ENCODE results near the gene NTRK1. TPM values are rescaled to one million over a fixed set of nuclear protein-coding genes. Genes with fewer than 3 reads are reported as not detected.

The NTRK1 gene
- total and polyA plus RNA-seq, 3 donors from 2014 or later, result 4.7 to 38.8 (median 14.6) TPM

DNA sequence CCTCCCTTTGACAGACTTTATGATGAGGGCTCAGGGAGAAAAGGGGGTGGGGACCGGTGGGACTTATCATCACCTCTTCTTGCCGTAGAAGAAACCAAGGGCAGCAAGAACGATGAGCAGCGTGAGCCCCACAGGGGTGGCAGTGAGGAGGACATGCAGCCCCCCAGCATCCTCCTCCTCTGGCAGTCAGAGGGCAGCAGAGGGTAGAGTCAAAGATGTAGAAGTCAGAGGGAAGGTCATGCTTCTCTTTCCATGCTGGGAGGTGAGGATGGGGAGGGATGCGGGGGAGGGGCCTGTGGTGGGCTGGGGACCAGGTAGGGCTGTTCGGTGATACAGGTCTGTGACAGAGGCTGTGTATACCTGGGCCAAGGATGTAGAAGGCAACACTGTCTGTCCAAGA is 16.6 kb upstream of the NTRK1 start:
- Histone ChIP-seq H3K36me3 (ENCODE audit: low read depth, missing control alignments) (no peaks in the 10 kb centered on the region), H3K27me3 (no peaks in the 10 kb centered on the region), H3K27ac (no peak overlapping the region), H3K9me3 (no peaks in the 10 kb centered on the region), H3K4me3 (no peak overlapping the region), H3K4me1 (peaks cover 4% of the 10 kb centered on the region)
- intact Hi-C loops (cut with DNase I; ENCODE audit: low total_unique reads), result no loop called here
- 68 to 70% methylated on average over 6 of the region's 6 CpGs for WGBS, 2 donors
- TF ChIP-seq, protein P1, sequence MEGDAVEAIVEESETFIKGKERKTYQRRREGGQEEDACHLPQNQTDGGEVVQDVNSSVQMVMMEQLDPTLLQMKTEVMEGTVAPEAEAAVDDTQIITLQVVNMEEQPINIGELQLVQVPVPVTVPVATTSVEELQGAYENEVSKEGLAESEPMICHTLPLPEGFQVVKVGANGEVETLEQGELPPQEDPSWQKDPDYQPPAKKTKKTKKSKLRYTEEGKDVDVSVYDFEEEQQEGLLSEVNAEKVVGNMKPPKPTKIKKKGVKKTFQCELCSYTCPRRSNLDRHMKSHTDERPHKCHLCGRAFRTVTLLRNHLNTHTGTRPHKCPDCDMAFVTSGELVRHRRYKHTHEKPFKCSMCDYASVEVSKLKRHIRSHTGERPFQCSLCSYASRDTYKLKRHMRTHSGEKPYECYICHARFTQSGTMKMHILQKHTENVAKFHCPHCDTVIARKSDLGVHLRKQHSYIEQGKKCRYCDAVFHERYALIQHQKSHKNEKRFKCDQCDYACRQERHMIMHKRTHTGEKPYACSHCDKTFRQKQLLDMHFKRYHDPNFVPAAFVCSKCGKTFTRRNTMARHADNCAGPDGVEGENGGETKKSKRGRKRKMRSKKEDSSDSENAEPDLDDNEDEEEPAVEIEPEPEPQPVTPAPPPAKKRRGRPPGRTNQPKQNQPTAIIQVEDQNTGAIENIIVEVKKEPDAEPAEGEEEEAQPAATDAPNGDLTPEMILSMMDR (IDR thresholded peaks at IDR 0.05), result no peak
- no peak for TF ChIP-seq POLR2A (IDR thresholded peaks at IDR 0.05)
- DNase-seq, result no peak

DNA sequence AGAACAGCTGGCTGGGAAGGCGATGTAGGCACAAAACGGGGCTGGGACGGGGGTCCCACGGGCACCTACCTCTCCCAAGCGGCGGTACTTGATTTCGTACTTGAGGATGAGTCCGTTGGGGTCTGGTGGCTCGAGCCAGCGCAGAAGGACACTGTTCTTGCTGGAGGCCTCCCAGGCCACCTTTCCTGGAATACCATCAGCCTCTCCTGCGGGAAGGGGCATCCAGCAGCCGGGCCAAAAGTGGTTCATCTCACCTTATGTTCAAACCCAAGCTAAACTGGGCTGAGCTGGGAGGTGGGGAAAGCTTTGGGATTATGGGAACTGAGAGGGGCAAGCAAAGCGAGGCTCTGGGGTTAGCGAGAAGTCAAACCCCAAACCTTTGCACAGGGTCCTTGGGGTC is 16.0 kb upstream of the NTRK1 start:
- no peaks in the 10 kb centered on the region for H3K27me3 ChIP-seq
- intact Hi-C loops (cut with DNase I; ENCODE audit: low total_unique reads), result no loop called here
- H3K4me3 ChIP-seq, result no peak overlapping the region
- WGBS, 2 donors, result 25 to 59% methylated on average over 11 to 14 of the region's 14 CpGs
- DNase-seq, result no peak
- no peak overlapping the region for H3K27ac ChIP-seq
- peaks cover 6% of the 10 kb centered on the region for H3K4me1 ChIP-seq
- TF ChIP-seq, protein P1 (IDR thresholded peaks at IDR 0.05), result no peak
- no peak for TF ChIP-seq POLR2A (IDR thresholded peaks at IDR 0.05)
- no peaks in the 10 kb centered on the region for H3K36me3 ChIP-seq (ENCODE audit: low read depth, missing control alignments)
- H3K9me3 ChIP-seq, result no peaks in the 10 kb centered on the region

DNA sequence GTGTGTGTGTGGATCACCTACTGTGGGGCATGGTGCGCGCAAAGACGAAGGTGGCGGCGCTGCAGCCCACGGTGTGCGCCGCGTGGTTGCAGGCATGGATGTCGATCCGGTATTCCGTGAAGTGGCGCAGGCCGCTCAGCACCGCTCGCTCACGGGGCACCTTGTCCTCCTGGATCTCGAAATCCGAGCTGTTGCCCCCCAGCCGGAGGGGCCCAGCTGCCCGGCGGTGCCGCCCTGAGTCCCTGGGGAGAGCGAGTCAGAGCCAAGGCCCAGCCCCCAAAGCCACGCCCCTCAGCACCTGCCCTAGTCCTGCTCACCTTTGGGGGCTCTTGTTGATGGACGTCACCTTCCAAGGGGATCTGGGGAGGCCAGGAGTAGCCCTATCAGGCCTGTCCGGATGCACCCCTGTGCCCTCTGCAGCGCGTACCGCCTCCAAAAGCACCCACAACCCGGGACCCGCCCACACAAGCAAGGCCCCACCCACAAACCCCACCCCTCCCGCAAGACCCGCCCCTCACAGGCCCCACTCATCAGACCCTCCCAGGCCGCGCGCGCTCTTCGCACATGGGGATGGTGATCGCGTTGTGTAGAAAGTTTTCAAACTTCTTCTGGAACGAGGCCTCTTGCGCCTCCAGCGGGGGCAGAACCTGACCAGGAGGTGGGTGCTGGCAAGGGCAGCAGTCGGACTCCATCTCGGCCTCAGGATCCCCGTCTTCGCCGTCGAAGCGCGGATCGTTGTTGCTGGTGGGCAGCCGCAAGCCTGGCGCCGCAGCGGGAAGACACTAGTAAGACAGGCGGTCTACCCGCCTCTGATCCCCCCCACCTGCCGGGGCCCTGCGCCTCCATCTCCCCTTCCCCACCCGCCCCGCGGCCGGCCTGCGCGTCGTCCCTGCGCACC is 15.4 kb upstream of the NTRK1 start:
- Histone ChIP-seq H3K4me3 (no peak overlapping the region), H3K4me1 (peaks cover 6% of the 10 kb centered on the region), H3K36me3 (ENCODE audit: low read depth, missing control alignments) (no peaks in the 10 kb centered on the region), H3K27ac (no peak overlapping the region), H3K27me3 (no peaks in the 10 kb centered on the region), H3K9me3 (no peaks in the 10 kb centered on the region)
- no peak for TF ChIP-seq POLR2A (IDR thresholded peaks at IDR 0.05)
- TF ChIP-seq, protein P1 (IDR thresholded peaks at IDR 0.05), result no peak
- 19 to 42% methylated on average over 20 to 69 of the region's 69 CpGs for WGBS, 2 donors
- DNase-seq, result no peak
- intact Hi-C loops (cut with DNase I; ENCODE audit: low total_unique reads), result no loop called here

DNA sequence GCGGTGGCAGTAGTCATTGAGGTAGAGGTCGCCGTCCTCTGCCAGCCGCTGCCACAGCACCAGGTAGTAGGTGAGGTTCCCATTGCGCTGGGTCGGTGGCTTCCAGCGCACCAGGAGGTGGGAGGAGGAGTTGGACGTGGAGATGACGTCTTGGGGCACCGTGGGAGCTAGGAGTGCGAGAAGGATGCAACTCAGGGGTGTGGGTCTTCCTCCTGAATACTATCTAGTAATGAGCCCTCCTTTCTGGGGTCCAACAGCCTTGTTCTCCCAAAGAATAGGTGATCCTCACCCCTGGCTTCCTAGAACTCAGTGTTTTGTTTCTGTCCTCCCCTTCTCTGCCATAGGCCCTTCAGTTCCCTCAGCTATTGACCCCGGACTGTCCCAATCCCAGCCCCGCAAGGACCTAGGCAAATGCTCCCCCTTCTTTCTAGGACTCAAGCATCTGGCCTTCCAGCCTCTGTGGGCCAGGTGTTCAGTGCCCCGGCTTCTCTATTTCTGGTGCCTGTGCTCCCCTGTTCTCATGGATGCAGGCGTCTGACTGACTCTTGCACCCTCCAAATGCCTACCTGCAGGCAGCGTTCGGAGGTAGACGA is 14.6 kb upstream of the NTRK1 start:
- no peaks in the 10 kb centered on the region for H3K36me3 ChIP-seq (ENCODE audit: low read depth, missing control alignments)
- H3K9me3 ChIP-seq, result no peaks in the 10 kb centered on the region
- 57 to 68% methylated on average over 15 to 18 of the region's 18 CpGs for WGBS, 2 donors
- H3K4me3 ChIP-seq, result no peak overlapping the region
- H3K27ac ChIP-seq, result no peak overlapping the region
- intact Hi-C loops (cut with DNase I; ENCODE audit: low total_unique reads), result no loop called here
- peaks cover 6% of the 10 kb centered on the region for H3K4me1 ChIP-seq
- no peaks in the 10 kb centered on the region for H3K27me3 ChIP-seq
- no peak for DNase-seq
- TF ChIP-seq, protein P1 (IDR thresholded peaks at IDR 0.05), result no peak
- TF ChIP-seq POLR2A (IDR thresholded peaks at IDR 0.05), result no peak

All from testis (tissue), 3 donors.